ENCODE data around the gene DCUN1D3. TPM values are rescaled to one million over a fixed set of nuclear protein-coding genes. Genes with fewer than 3 reads are reported as not detected.

The DCUN1D3 gene
- total RNA-seq, 2 experiments from 2014 or later = 5.9 to 6.9 TPM

- DNase-seq (no peak), ATAC-seq (no peak)
- ChIA-PET CTCF (no interaction called here), POLR2A (no interaction called here)
- Mint-ChIP-seq H3K4me1 (ENCODE audit: low read depth) (peaks cover under 1% of the 10 kb centered on the region), H3K4me3 (no peak overlapping the region), H3K27ac (no peak overlapping the region), H3K36me3 (ENCODE audit: low read depth) (peaks cover 59% of the 10 kb centered on the region), H3K9me3 (peaks cover 14% of the 10 kb centered on the region), H3K27me3 (no peaks in the 10 kb centered on the region)
- no peak for TF ChIP-seq CTCF (IDR thresholded peaks at IDR 0.05)
- intact Hi-C loops (cut with micrococcal nuclease) = no loop called here
Measured at GRCh38 chr16:20838240-20838639, 61.9 kb downstream of the DCUN1D3 start.

GRCh38 chr16:20833086-20833485, 67.1 kb downstream of the DCUN1D3 start:
- Mint-ChIP-seq H3K9me3 (peaks cover 14% of the 10 kb centered on the region), H3K4me1 (ENCODE audit: low read depth) (no peaks in the 10 kb centered on the region), H3K27me3 (no peaks in the 10 kb centered on the region), H3K36me3 (ENCODE audit: low read depth) (peaks cover 43% of the 10 kb centered on the region), H3K4me3 (no peak overlapping the region), H3K27ac (no peak overlapping the region)
- intact Hi-C loops (cut with micrococcal nuclease) = no loop called here
- DNase-seq = no peak
- ChIA-PET CTCF (no interaction called here), POLR2A (interaction anchor here (1.0 kb wide), 1 partner anchor 11 kb away, joined by 3 read pairs; no protein-coding TSS in a partner anchor)
- TF ChIP-seq CTCF (IDR thresholded peaks at IDR 0.05) = no peak
- no peak for ATAC-seq

- H3K27ac Mint-ChIP-seq = no peak overlapping the region
- TF ChIP-seq CTCF (IDR thresholded peaks at IDR 0.05) = no peak
- intact Hi-C loops (cut with micrococcal nuclease) = no loop called here
- DNase-seq (no peak), ATAC-seq (no peak)
- CTCF ChIA-PET = no interaction called here
- POLR2A ChIA-PET = no interaction called here
- no peaks in the 10 kb centered on the region for H3K27me3 Mint-ChIP-seq
- no peak overlapping the region for H3K4me3 Mint-ChIP-seq
- H3K4me1 Mint-ChIP-seq (ENCODE audit: low read depth) = no peaks in the 10 kb centered on the region
- H3K9me3 Mint-ChIP-seq = peaks cover 6% of the 10 kb centered on the region
- peaks cover 23% of the 10 kb centered on the region for H3K36me3 Mint-ChIP-seq (ENCODE audit: low read depth)
Measured at GRCh38 chr16:20830372-20830771, 69.8 kb downstream of the DCUN1D3 start.

GRCh38 chr16:20829536-20829935, 70.6 kb downstream of the DCUN1D3 start:
- H3K4me1 Mint-ChIP-seq (ENCODE audit: low read depth) = no peaks in the 10 kb centered on the region
- no peak for ATAC-seq
- no peak overlapping the region for H3K4me3 Mint-ChIP-seq
- intact Hi-C loops (cut with micrococcal nuclease) = no loop called here
- no peaks in the 10 kb centered on the region for H3K27me3 Mint-ChIP-seq
- no peak for DNase-seq
- peaks cover 2% of the 10 kb centered on the region for H3K9me3 Mint-ChIP-seq
- POLR2A ChIA-PET = no interaction called here
- CTCF ChIA-PET = no interaction called here
- TF ChIP-seq CTCF (IDR thresholded peaks at IDR 0.05) = no peak
- H3K27ac Mint-ChIP-seq = no peak overlapping the region
- peaks cover 15% of the 10 kb centered on the region for H3K36me3 Mint-ChIP-seq (ENCODE audit: low read depth)

- no peak for ATAC-seq
- Mint-ChIP-seq H3K36me3 (ENCODE audit: low read depth) (peaks cover 21% of the 10 kb centered on the region), H3K27me3 (no peaks in the 10 kb centered on the region), H3K4me3 (no peak overlapping the region), H3K27ac (no peak overlapping the region), H3K9me3 (no peaks in the 10 kb centered on the region), H3K4me1 (ENCODE audit: low read depth) (peaks cover 13% of the 10 kb centered on the region)
- TF ChIP-seq CTCF (IDR thresholded peaks at IDR 0.05) = no peak
- POLR2A ChIA-PET = interaction anchor here (1.0 to 1.4 kb wide), 2 partner anchors 19 to 255 kb away, joined by 3 to 4 read pairs; partner anchors contain the start of genes ERI2 and REXO5
- no peak for DNase-seq
- intact Hi-C loops (cut with micrococcal nuclease) = no loop called here
- CTCF ChIA-PET = interaction anchor here (0.9 kb wide), 1 partner anchor 28 kb away, joined by 3 read pairs; no protein-coding TSS in a partner anchor
Measured at GRCh38 chr16:20826039-20826566, 74.1 kb downstream of the DCUN1D3 start.
